Endothelial cell of umbilical vein (primary cell): ENCODE results near the gene TCF15. TPM values are rescaled to one million over a fixed set of nuclear protein-coding genes. Genes with fewer than 3 reads are reported as not detected.

Experiments
- BruUV-seq: library from RNA; stranded (reverse); fragments of 400-500 nt; replicated peaks from 2 replicates; lab custom pipeline; 2021; lab: Mats Ljungman, UMichigan
- CTCF ChIA-PET: fragments of 300-600, 350-600 bp; sonication (Branson Sonifier 250); formaldehyde crosslinking; loops from one replicate; lab custom pipeline; 2021; ENCODE audit warnings: antibody characterized with exemption, inconsistent platforms; lab: Charles Lee
- POLR2A ChIA-PET: fragments of 300-600, 350-600 bp; sonication (Branson Sonifier 250); formaldehyde crosslinking; loops from one replicate; lab custom pipeline; 2021; ENCODE audit warnings: antibody characterized with exemption, inconsistent platforms; lab: Charles Lee
- DNase-seq: peaks from one replicate; pipeline ENCODE4 v3.0.0-alpha.2; 2011; ENCODE audit warnings: low read depth, low spot score
- FAIRE-seq: peaks from 2 replicates; lab custom pipeline; 2011; peaks lifted over from hg19 to GRCh38; lab: Jason Lieb, UNC
- H2AFZ ChIP-seq: 2 replicates; pipeline ENCODE4 v1.6.0; 2012; ENCODE audit warnings: low read depth, low read length, control low read depth, inconsistent platforms
- H3K27ac ChIP-seq: 2 replicates; pipeline ENCODE4 v1.5.1; 2011; ENCODE audit warnings: low read depth, mild to moderate bottlenecking, control low read depth, low read length, moderate library complexity; ENCODE audit not compliant: insufficient read depth
- H3K27me3 ChIP-seq, 2 experiments: 2 replicates each; pipeline versions ENCODE4 v1.6.0 to v1.6.1; 2011; ENCODE audit warnings: low read length in 2 of 2, mixed read lengths in 1 of 2; ENCODE audit not compliant: control insufficient read depth in 2 of 2, insufficient read depth in 2 of 2
- H3K36me3 ChIP-seq, 2 experiments: 2 replicates in 1 of 2; 3 replicates in 1 of 2; pipeline ENCODE4 v1.5.1; 2011; ENCODE audit warnings: low read length in 2 of 2, mild to moderate bottlenecking in 1 of 2, moderate library complexity in 1 of 2; ENCODE audit not compliant: control insufficient read depth in 2 of 2, insufficient read depth in 2 of 2; ENCODE audit errors: extremely low read depth in 1 of 2
- H3K4me1 ChIP-seq: 3 replicates; pipeline ENCODE4 v1.5.1; 2011; ENCODE audit warnings: mild to moderate bottlenecking, low read length; ENCODE audit not compliant: control insufficient read depth, insufficient read depth; ENCODE audit errors: extremely low read depth
- H3K4me2 ChIP-seq: 2 replicates; pipeline ENCODE4 v1.6.1; 2011; ENCODE audit warnings: low read length, control low read depth, mixed read lengths; ENCODE audit not compliant: insufficient read depth
- H3K4me3 ChIP-seq, 3 experiments: fragments of 200-600 bp in 1 of 3; sonication (generic), shearing (Covaris generic) in 1 of 3; replicated peaks in 1 of 3; 2 replicates each; pipeline ENCODE4 v1.5.1; 2011 to 2016; ENCODE audit warnings: control low read depth in 3 of 3, low read length in 3 of 3, mild to moderate bottlenecking in 2 of 3, inconsistent platforms in 1 of 3, low read depth in 1 of 3, moderate library complexity in 1 of 3; ENCODE audit not compliant: insufficient read depth in 1 of 3
- H3K79me2 ChIP-seq: 2 replicates; pipeline ENCODE4 v1.6.0; 2012; ENCODE audit warnings: low read length, inconsistent platforms; ENCODE audit not compliant: control insufficient read depth, insufficient read depth
- H3K9ac ChIP-seq: replicated peaks from 2 replicates; pipeline ENCODE3; 2011; ENCODE audit warnings: low read length, control low read depth; ENCODE audit not compliant: insufficient read depth; ENCODE audit errors: extremely low read depth
- H3K9me1 ChIP-seq: replicated peaks from 3 replicates; pipeline ENCODE4 v1.6.0; 2011; ENCODE audit warnings: mild to moderate bottlenecking, low read length; ENCODE audit not compliant: control insufficient read depth, insufficient read depth; ENCODE audit errors: extremely low read depth
- H3K9me3 ChIP-seq: replicated peaks from 2 replicates; pipeline ENCODE4 v1.5.1; 2012; ENCODE audit warnings: low read length, inconsistent platforms; ENCODE audit not compliant: control insufficient read depth, insufficient read depth
- H4K20me1 ChIP-seq: replicated peaks from 2 replicates; pipeline ENCODE3; 2011; ENCODE audit warnings: mild to moderate bottlenecking, low read length; ENCODE audit not compliant: control insufficient read depth, insufficient read depth; ENCODE audit errors: extremely low read depth
- EZH2 ChIP-seq: IDR thresholded peaks from 2 replicates; pipeline ENCODE4 v1.6.1; 2012; ENCODE audit warnings: borderline replicate concordance, low read depth, mild to moderate bottlenecking, moderate library complexity, low read length, inconsistent platforms; ENCODE audit not compliant: severe bottlenecking
- FOS ChIP-seq: IDR thresholded peaks from 2 replicates; pipeline ENCODE4 v1.6.1; 2011; ENCODE audit warnings: mild to moderate bottlenecking, low read length, moderate library complexity, borderline replicate concordance; ENCODE audit not compliant: insufficient read depth
- GATA2 ChIP-seq: IDR thresholded peaks from 2 replicates; pipeline ENCODE4 v1.7.0; 2011; ENCODE audit warnings: low read depth, mild to moderate bottlenecking, moderate library complexity, mixed read lengths, low read length; ENCODE audit not compliant: insufficient read length, insufficient read depth
- dilution Hi-C: fragments of 300-500 bp; cut with MboI; formaldehyde crosslinking; loops from one replicate; pipeline ENCODE4 v1.15.0; 2019; ENCODE audit warnings: low sequenced_read_pairs; ENCODE audit not compliant: extremely low pct_ligation_motif_present
- intact Hi-C: fragments of 100-400 bp; cut with micrococcal nuclease; formaldehyde crosslinking; loops from one replicate; pipeline ENCODE4 v1.10.0; 2022
- polyA plus RNA-seq, 4 experiments: library from polyadenylated mRNA; depleted of rRNA in 3 of 4; stranded (reverse) in 3 of 4; unstranded in 1 of 4; fragments of >200 nt; gene quantifications; 2 replicates each; pipeline versions ENCODE4 v1.2.1 to v1.2.3, GENCODE V29; 2011 to 2012; ENCODE audit warnings: missing spikeins in 1 of 4
- total RNA-seq: library from RNA; stranded (reverse); gene quantifications from 2 replicates; pipeline ENCODE4 v1.2.3, GENCODE V29; 2021
- TF ChIP-seq, protein P1 (sequence below), 2 donors: IDR thresholded peaks; 1 replicate in 1 of 2; 2 replicates in 1 of 2; pipeline ENCODE4 v1.5.1; 2011; ENCODE audit warnings: low read length in 2 of 2, mild to moderate bottlenecking in 2 of 2, moderate library complexity in 2 of 2, control low read depth in 1 of 2, inconsistent platforms in 1 of 2, low read depth in 1 of 2; ENCODE audit not compliant: insufficient read depth in 1 of 2; ENCODE audit errors: extremely low read depth in 1 of 2

TCF15 gene
- total and polyA plus RNA-seq, 2 donors (not counting 3 experiments of a cell fraction or from before 2014, with no cell fraction given) = 0.07 to 1.3 TPM

DNA sequence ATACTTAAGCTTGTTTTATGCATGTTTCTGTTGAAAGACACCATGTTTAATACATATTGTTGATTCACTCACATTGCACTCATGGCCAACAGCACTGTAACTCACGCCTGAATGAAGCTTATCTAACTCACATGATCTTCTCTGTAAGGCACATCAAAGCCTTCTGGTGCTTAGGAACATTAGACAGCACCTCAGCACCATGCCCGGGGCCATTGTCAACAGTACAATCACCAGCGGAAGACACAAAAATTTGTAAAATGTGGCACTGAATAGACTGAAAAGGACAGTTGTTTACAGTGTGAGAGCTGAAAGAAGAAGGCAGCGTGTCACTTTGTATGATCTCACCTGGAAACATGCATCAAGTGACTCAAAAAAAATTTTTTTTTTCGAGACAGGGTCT lies 8.9 kb upstream of the TCF15 start:
- no peaks in the 10 kb centered on the region for H3K4me1 ChIP-seq
- TF ChIP-seq, protein P1, sequence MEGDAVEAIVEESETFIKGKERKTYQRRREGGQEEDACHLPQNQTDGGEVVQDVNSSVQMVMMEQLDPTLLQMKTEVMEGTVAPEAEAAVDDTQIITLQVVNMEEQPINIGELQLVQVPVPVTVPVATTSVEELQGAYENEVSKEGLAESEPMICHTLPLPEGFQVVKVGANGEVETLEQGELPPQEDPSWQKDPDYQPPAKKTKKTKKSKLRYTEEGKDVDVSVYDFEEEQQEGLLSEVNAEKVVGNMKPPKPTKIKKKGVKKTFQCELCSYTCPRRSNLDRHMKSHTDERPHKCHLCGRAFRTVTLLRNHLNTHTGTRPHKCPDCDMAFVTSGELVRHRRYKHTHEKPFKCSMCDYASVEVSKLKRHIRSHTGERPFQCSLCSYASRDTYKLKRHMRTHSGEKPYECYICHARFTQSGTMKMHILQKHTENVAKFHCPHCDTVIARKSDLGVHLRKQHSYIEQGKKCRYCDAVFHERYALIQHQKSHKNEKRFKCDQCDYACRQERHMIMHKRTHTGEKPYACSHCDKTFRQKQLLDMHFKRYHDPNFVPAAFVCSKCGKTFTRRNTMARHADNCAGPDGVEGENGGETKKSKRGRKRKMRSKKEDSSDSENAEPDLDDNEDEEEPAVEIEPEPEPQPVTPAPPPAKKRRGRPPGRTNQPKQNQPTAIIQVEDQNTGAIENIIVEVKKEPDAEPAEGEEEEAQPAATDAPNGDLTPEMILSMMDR (IDR thresholded peaks at IDR 0.05; ENCODE audit: extremely low read depth in 1 of 2, insufficient read depth in 1 of 2, low read depth in 1 of 2, low read length in 2 of 2) = no peak
- TF ChIP-seq GATA2 = no peak
- TF ChIP-seq FOS = no peak
- TF ChIP-seq EZH2 = no peak
- H3K27ac ChIP-seq = no peak overlapping the region
- intact Hi-C loops (no loop called here), dilution Hi-C loops (no loop called here)
- H3K79me2 ChIP-seq = no peaks in the 10 kb centered on the region
- H3K36me3 ChIP-seq = no peaks in the 10 kb centered on the region
- H3K9me3 ChIP-seq = no peaks in the 10 kb centered on the region
- H3K27me3 ChIP-seq = peaks cover 2 to 6% of the 10 kb centered on the region in 2 experiments
- no peak overlapping the region for H3K9ac ChIP-seq
- no peak overlapping the region for H3K4me3 ChIP-seq
- FAIRE-seq (no peak), DNase-seq (no peak)
- no peaks in the 10 kb centered on the region for H3K9me1 ChIP-seq
- no peak overlapping the region for H2AFZ ChIP-seq
- POLR2A ChIA-PET = interaction anchor here (0.6 kb wide), 1 partner anchor 39 kb away, joined by 3 read pairs; no protein-coding TSS in a partner anchor
- H3K4me2 ChIP-seq = no peak overlapping the region
- H4K20me1 ChIP-seq = no peaks in the 10 kb centered on the region
- BruUV-seq = no TSS peak
- CTCF ChIA-PET = interaction anchor here (1.1 to 1.7 kb wide), 3 partner anchors 11 to 41 kb away, joined by 3 to 8 read pairs (median 3); no protein-coding TSS in a partner anchor
